ENCODE measurements around the gene TAAR8.

GRCh38 chr6:132527791-132528190 is 24.7 kb upstream of the TAAR8 start:
- TF ChIP-seq, protein P1, sequence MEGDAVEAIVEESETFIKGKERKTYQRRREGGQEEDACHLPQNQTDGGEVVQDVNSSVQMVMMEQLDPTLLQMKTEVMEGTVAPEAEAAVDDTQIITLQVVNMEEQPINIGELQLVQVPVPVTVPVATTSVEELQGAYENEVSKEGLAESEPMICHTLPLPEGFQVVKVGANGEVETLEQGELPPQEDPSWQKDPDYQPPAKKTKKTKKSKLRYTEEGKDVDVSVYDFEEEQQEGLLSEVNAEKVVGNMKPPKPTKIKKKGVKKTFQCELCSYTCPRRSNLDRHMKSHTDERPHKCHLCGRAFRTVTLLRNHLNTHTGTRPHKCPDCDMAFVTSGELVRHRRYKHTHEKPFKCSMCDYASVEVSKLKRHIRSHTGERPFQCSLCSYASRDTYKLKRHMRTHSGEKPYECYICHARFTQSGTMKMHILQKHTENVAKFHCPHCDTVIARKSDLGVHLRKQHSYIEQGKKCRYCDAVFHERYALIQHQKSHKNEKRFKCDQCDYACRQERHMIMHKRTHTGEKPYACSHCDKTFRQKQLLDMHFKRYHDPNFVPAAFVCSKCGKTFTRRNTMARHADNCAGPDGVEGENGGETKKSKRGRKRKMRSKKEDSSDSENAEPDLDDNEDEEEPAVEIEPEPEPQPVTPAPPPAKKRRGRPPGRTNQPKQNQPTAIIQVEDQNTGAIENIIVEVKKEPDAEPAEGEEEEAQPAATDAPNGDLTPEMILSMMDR (IDR thresholded peaks at IDR 0.05), result no peak
- TF ChIP-seq POLR2AphosphoS5 (IDR thresholded peaks at IDR 0.05) (no peak), POLR2A (IDR thresholded peaks at IDR 0.05) (no peak), EP300 (IDR thresholded peaks at IDR 0.05) (no peak)

All from suprapubic skin (tissue), 4 donors.